Stimulated activated CD4-positive, alpha-beta T cell treated with anti-CD3 and anti-CD28 coated beads, Interleukin-12 subunit alpha, Interleukin-12 subunit beta, amount 100 ng/mL, for 48 hours (primary cell): ENCODE measurements around the gene RAI14.
"Not testable (repeated sequence)": the region's sequence is repeated elsewhere in the genome, so short reads cannot be mapped to it uniquely, and the experiment has no call there.

Experiments used
- DNase-seq, 3 donors: peaks; one replicate each; pipeline ENCODE4 v3.0.0-alpha.2; 2020; ENCODE audit warnings: low read depth in 2 of 3, low spot score in 1 of 3

The RAI14 gene

GRCh38 chr5:34811706-34812105, 155.6 kb downstream of the RAI14 start:
- DNase-seq: no peak

GRCh38 chr5:34813509-34813908, 157.4 kb downstream of the RAI14 start:
- DNase-seq: no peak

- DNase-seq: no peak
Measured at GRCh38 chr5:34817558-34818351, 161.6 kb downstream of the RAI14 start.

GRCh38 chr5:34818717-34819116, 162.6 kb downstream of the RAI14 start:
- DNase-seq: no peak

GRCh38 chr5:34820593-34820992, 164.5 kb downstream of the RAI14 start:
- DNase-seq: no peak

- no peak for DNase-seq
Measured at GRCh38 chr5:34822956-34823715, 167.0 kb downstream of the RAI14 start.

- no peak for DNase-seq
Measured at GRCh38 chr5:34826347-34826746, 170.2 kb downstream of the RAI14 start.

GRCh38 chr5:34827588-34828506, 171.7 kb downstream of the RAI14 start:
- DNase-seq: no peak

GRCh38 chr5:34830827-34831226, 174.7 kb downstream of the RAI14 start:
- DNase-seq: not testable (repeated sequence)

GRCh38 chr5:34831303-34831702, 175.2 kb downstream of the RAI14 start:
- DNase-seq: no peak

GRCh38 chr5:34832568-34832967, 176.4 kb downstream of the RAI14 start:
- DNase-seq: no peak

- no peak for DNase-seq
Measured at GRCh38 chr5:34833090-34833489, 177.0 kb downstream of the RAI14 start.

GRCh38 chr5:34833976-34834793, 178.1 kb downstream of the RAI14 start:
- DNase-seq: no peak

GRCh38 chr5:34834794-34835089, 178.6 kb downstream of the RAI14 start:
- DNase-seq: no peak

- no peak for DNase-seq
Measured at GRCh38 chr5:34835664-34836063, 179.5 kb downstream of the RAI14 start.

- DNase-seq: peak; percentile 71 to 85 (median 78)
Measured at GRCh38 chr5:34838785-34839714, 182.9 kb downstream of the RAI14 start, which contains the start of gene TTC23L. TTC23L (plus strand) TSS chr5:34839164; CDS start chr5:34840672, 1,508 bp downstream.

- DNase-seq: no peak
Measured at GRCh38 chr5:34841816-34842215, 185.7 kb downstream of the RAI14 start.

GRCh38 chr5:34842554-34842953, 186.4 kb downstream of the RAI14 start:
- no peak for DNase-seq

GRCh38 chr5:34843497-34843896, 187.4 kb downstream of the RAI14 start:
- no peak for DNase-seq

- no peak for DNase-seq
Measured at GRCh38 chr5:34844106-34844505, 188.0 kb downstream of the RAI14 start.
